HepG2 (cell line): ENCODE data around the gene PTPRU. TPM values are rescaled to one million over a fixed set of nuclear protein-coding genes. Genes with fewer than 3 reads are reported as not detected.

Source experiments
- ATAC-seq: fragments of 200-7000 bp; cut with Tn5 transposase; 3 replicates; pipeline ENCODE4 v1.9.1; 2020; ENCODE audit warnings: mild to moderate bottlenecking, moderate library complexity
- BruUV-seq: library from RNA; stranded (reverse); fragments of 400-500 nt; replicated peaks from 2 replicates; lab custom pipeline; 2021; lab: Mats Ljungman, UMichigan
- CTCF ChIA-PET: fragments of 300-600 bp; formaldehyde crosslinking; extraction: SDS; loops from one replicate; lab custom pipeline; 2021; ENCODE audit warnings: low total read pairs, inconsistent platforms, low intra/inter-chr PET ratio; lab: Yijun Ruan, JAX
- POLR2A ChIA-PET: fragments of 350-600 bp; sonication (Branson Sonifier 250); formaldehyde crosslinking; loops from one replicate; lab custom pipeline; 2020; ENCODE audit warnings: antibody characterized with exemption, inconsistent platforms; lab: Yijun Ruan, JAX
- DNase-seq: peaks from one replicate; pipeline ENCODE4 v3.0.0-alpha.2; 2015; ENCODE audit warnings: low spot score
- FAIRE-seq: peaks from 3 replicates; lab custom pipeline; 2011; peaks lifted over from hg19 to GRCh38; lab: Jason Lieb, UNC
- H2AFZ ChIP-seq: one replicate; pipeline ENCODE4 v1.6.1; 2011; ENCODE audit warnings: low read length, inconsistent platforms
- H3K27ac ChIP-seq: fragments of 300-600 bp; 3 replicates; pipeline ENCODE4 v1.8.0; 2011; ENCODE audit warnings: mixed run types, mild to moderate bottlenecking, mixed read lengths, low read length, inconsistent platforms; ENCODE audit not compliant: insufficient read depth; ENCODE audit errors: extremely low read length
- H3K27me3 ChIP-seq, 2 experiments: fragments of 200-600 bp in 1 of 2; 2 replicates in 1 of 2; 3 replicates in 1 of 2; pipeline versions ENCODE4 v1.6.0 to v1.8.0; 2011; ENCODE audit warnings: low read length in 2 of 2, mild to moderate bottlenecking in 2 of 2, moderate library complexity in 2 of 2, inconsistent platforms in 1 of 2; ENCODE audit not compliant: insufficient read depth in 2 of 2, control insufficient read depth in 1 of 2
- H3K36me3 ChIP-seq, 2 experiments: fragments of 200-600 bp in 1 of 2; replicated peaks in 1 of 2; 2 replicates in 1 of 2; 3 replicates in 1 of 2; pipeline versions ENCODE4 v1.5.1 to v1.8.0; 2011; ENCODE audit warnings: low read length in 2 of 2, inconsistent platforms in 1 of 2; ENCODE audit not compliant: insufficient read depth in 2 of 2, control insufficient read depth in 1 of 2
- H3K4me1 ChIP-seq: 2 replicates; pipeline ENCODE4 v1.5.1; 2012; ENCODE audit warnings: low read length, inconsistent platforms; ENCODE audit not compliant: insufficient read depth
- H3K4me2 ChIP-seq: 2 replicates; pipeline ENCODE4 v1.6.0; 2011; ENCODE audit warnings: low read depth, low read length, inconsistent platforms
- H3K4me3 ChIP-seq, 3 experiments: fragments of 200-600 bp in 1 of 3; sonication (generic), shearing (Covaris generic) in 1 of 3; replicated peaks in 1 of 3; 2 replicates each; pipeline ENCODE4 v1.5.1; 2011 to 2016; ENCODE audit warnings: low read length in 3 of 3, inconsistent platforms in 2 of 3, low read depth in 2 of 3, mild to moderate bottlenecking in 2 of 3, control low read depth in 1 of 3, mixed read lengths in 1 of 3; ENCODE audit not compliant: insufficient read depth in 1 of 3
- H3K79me2 ChIP-seq: one replicate; pipeline ENCODE4 v1.6.1; 2011; ENCODE audit warnings: low read length, inconsistent platforms; ENCODE audit not compliant: insufficient read depth
- H3K9ac ChIP-seq: 2 replicates; pipeline ENCODE4 v1.6.0; 2011; ENCODE audit warnings: mild to moderate bottlenecking, low read depth, low read length, inconsistent platforms; ENCODE audit not compliant: insufficient read depth
- H3K9me3 ChIP-seq: 2 replicates; pipeline ENCODE4 v1.5.1; 2012; ENCODE audit warnings: mild to moderate bottlenecking, low read length
- H4K20me1 ChIP-seq: 2 replicates; pipeline ENCODE4 v1.6.0; 2011; ENCODE audit warnings: inconsistent platforms, mild to moderate bottlenecking, low read length, moderate library complexity; ENCODE audit not compliant: insufficient read depth
- HHEX ChIP-seq: IDR thresholded peaks from 2 replicates; pipeline ENCODE4 v1.6.1; 2016; ENCODE audit warnings: control low read depth
- NFE2 ChIP-seq: sonication (generic); formaldehyde crosslinking; IDR thresholded peaks from 2 replicates; pipeline ENCODE4 v1.4.0; 2020; ENCODE audit warnings: missing genetic modification reagents
- NFE2L2 ChIP-seq: fragments of 150-350 bp; IDR thresholded peaks from 2 replicates; pipeline ENCODE4 v1.6.1; 2014; ENCODE audit warnings: low read length
- RXRA ChIP-seq: sonication (generic); formaldehyde crosslinking; IDR thresholded peaks from 2 replicates; pipeline ENCODE4 v1.5.1; 2020; ENCODE audit warnings: missing genetic modification reagents
- TRAFD1 ChIP-seq: sonication (generic); formaldehyde crosslinking; IDR thresholded peaks from 2 replicates; pipeline ENCODE4 v1.5.1; 2020; ENCODE audit warnings: missing genetic modification reagents, mild to moderate bottlenecking, borderline replicate concordance
- ZNF543 ChIP-seq: sonication (generic); formaldehyde crosslinking; IDR thresholded peaks from 2 replicates; pipeline ENCODE4 v1.4.0; 2020; ENCODE audit warnings: mild to moderate bottlenecking, missing genetic modification reagents
- ZNF777 ChIP-seq: sonication (generic); formaldehyde crosslinking; IDR thresholded peaks from 2 replicates; pipeline ENCODE4 v1.4.0; 2020; ENCODE audit warnings: missing genetic modification reagents
- ZXDC ChIP-seq: sonication (generic); formaldehyde crosslinking; IDR thresholded peaks from 2 replicates; pipeline ENCODE4 v1.5.0; 2020; ENCODE audit warnings: mild to moderate bottlenecking, missing genetic modification reagents
- WGBS: methylation state at CpG from one replicate; pipeline ENCODE4 v1.1.6; 2017; ENCODE audit warnings: low lambda C conversion rate; 5-methylcytosine and 5-hydroxymethylcytosine counted together
- in situ Hi-C: cut with HindIII; loops from 2 replicates; pipeline ENCODE4 v1.10.0; 2017; ENCODE audit warnings: low pct_unique_long_range_greater_than_20kb; ENCODE audit not compliant: extremely low pct_ligation_motif_present
- intact Hi-C: fragments of 100-400 bp; cut with micrococcal nuclease; formaldehyde crosslinking; loops from one replicate; pipeline ENCODE4 v1.10.0; 2022; ENCODE audit not compliant: unreplicated experiment
- polyA plus RNA-seq, 8 experiments: library from polyadenylated mRNA; depleted of rRNA in 3 of 8; stranded (reverse) in 7 of 8; unstranded in 1 of 8; fragments of >200 nt; fragmentation: Illumina TruSeq in 4 of 8; extraction: Trizol in 4 of 8; gene quantifications; 2 replicates each; pipeline versions ENCODE4 v1.2.1 to v1.2.3, GENCODE V29; 2011 to 2016; ENCODE audit warnings: low read depth in 4 of 8, missing spikeins in 1 of 8, mixed read lengths in 1 of 8; ENCODE audit not compliant: insufficient read depth in 1 of 8
- total RNA-seq, 5 experiments: library from RNA; depleted of rRNA; stranded (reverse); fragments of >200 nt; fragmentation: Illumina TruSeq; extraction: Trizol; gene quantifications; 2 replicates each; pipeline ENCODE4 v1.2.3, GENCODE V29; 2016; ENCODE audit warnings: low read depth in 1 of 5
- TF ChIP-seq, protein P1 (sequence below): sonication (generic); formaldehyde crosslinking; IDR thresholded peaks from 2 replicates; pipeline ENCODE4 v1.4.0; 2020; ENCODE audit warnings: mild to moderate bottlenecking, low read depth, missing genetic modification reagents
- TF ChIP-seq, protein P2 (sequence below): sonication (generic); formaldehyde crosslinking; IDR thresholded peaks from 2 replicates; pipeline ENCODE4 v1.5.1; 2020; ENCODE audit warnings: missing genetic modification reagents, mild to moderate bottlenecking, borderline replicate concordance

PTPRU gene
- total and polyA plus RNA-seq, 2 of the 13 experiments (the other 11 are each of a cell fraction or from before 2014, with no cell fraction given) = 21.6 to 22.3 TPM

DNA sequence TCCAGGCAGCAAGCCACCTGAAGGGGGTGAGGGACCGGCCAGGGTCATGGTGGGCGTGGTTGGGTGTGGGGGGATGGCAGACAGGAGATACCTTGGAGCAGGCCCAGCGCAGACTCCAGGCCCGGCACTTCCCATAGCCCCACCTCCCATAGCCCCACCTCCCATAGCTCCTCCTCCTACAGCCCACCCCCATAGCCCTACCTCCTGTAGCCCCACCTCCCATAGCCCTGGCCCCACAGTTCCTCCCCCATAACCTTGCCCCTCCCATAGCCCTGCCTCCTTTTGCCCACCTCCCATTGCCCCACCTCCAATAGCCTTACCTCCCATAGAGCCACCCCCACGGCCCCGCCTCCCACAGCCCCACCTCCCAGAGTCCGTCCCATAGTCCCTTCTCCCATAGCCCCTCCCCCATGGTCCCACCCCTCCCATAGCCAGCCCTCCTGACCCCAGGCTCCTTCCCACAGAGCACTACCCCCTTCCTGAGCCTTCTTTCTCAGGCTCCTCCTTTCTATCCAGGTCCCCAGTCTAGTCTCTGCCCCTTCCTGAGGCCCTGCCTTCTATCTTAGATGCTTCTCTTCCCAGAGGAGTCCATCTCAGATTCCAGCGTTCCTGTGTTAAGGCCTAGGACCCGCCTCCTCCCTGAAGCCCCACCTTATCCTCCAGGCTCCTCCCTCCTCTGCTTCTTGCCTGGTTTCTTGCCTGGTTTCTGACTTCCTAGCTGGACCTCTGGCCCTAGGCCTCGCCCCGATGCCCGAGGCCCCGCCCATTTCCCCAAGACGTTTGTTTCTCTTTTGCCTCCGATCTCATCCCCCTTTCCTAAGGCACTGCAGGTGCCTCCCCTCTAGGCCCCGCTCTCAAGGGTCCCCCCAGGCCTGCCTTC, 46.8 kb downstream of the PTPRU start:
- no peak overlapping the region for H3K27ac ChIP-seq
- no peaks in the 10 kb centered on the region for H3K27me3 ChIP-seq
- H3K36me3 ChIP-seq = peaks cover 4 to 10% of the 10 kb centered on the region in 2 experiments
- WGBS = 90% methylated on average over 14 of the region's 16 CpGs
- H2AFZ ChIP-seq = no peak overlapping the region
- H3K4me2 ChIP-seq = no peak overlapping the region
- H3K9ac ChIP-seq = no peak overlapping the region
- H3K79me2 ChIP-seq = no peaks in the 10 kb centered on the region
- in situ Hi-C loops = no loop called here
- FAIRE-seq (no peak), DNase-seq (peak; percentile 17)
- POLR2A ChIA-PET = no interaction called here
- CTCF ChIA-PET = no interaction called here
- intact Hi-C loops = no loop called here
- no peak overlapping the region for H3K4me3 ChIP-seq
- no peaks in the 10 kb centered on the region for H3K9me3 ChIP-seq
- BruUV-seq = no TSS peak
- peaks cover 17% of the 10 kb centered on the region for H3K4me1 ChIP-seq
- TF ChIP-seq NFE2 (CRISPR knock-in tag) (no peak), HHEX (CRISPR knock-in tag) (no peak), ZNF543 (CRISPR knock-in tag) (no peak), RXRA (CRISPR knock-in tag) (no peak), ZXDC (CRISPR knock-in tag) (no peak), TRAFD1 (CRISPR knock-in tag) (no peak), NFE2L2 (no peak), ZNF777 (CRISPR knock-in tag) (no peak)
- TF ChIP-seq, protein P1, sequence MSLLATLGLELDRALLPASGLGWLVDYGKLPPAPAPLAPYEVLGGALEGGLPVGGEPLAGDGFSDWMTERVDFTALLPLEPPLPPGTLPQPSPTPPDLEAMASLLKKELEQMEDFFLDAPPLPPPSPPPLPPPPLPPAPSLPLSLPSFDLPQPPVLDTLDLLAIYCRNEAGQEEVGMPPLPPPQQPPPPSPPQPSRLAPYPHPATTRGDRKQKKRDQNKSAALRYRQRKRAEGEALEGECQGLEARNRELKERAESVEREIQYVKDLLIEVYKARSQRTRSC (CRISPR knock-in tag) = no peak
- TF ChIP-seq, protein P2, sequence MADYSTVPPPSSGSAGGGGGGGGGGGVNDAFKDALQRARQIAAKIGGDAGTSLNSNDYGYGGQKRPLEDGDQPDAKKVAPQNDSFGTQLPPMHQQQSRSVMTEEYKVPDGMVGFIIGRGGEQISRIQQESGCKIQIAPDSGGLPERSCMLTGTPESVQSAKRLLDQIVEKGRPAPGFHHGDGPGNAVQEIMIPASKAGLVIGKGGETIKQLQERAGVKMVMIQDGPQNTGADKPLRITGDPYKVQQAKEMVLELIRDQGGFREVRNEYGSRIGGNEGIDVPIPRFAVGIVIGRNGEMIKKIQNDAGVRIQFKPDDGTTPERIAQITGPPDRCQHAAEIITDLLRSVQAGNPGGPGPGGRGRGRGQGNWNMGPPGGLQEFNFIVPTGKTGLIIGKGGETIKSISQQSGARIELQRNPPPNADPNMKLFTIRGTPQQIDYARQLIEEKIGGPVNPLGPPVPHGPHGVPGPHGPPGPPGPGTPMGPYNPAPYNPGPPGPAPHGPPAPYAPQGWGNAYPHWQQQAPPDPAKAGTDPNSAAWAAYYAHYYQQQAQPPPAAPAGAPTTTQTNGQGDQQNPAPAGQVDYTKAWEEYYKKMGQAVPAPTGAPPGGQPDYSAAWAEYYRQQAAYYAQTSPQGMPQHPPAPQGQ (CRISPR knock-in tag) = no peak
- TF ChIP-seq, all 625 proteins: peak for 0
- no peaks in the 10 kb centered on the region for H4K20me1 ChIP-seq
- peak; percentile 56 for ATAC-seq
